ENCODE results near the gene SPCS1. TPM values are rescaled to one million over a fixed set of nuclear protein-coding genes. Genes with fewer than 3 reads are reported as not detected.

Gene SPCS1
- total RNA-seq, 1 experiment from 2014 or later = 104 TPM

- Histone ChIP-seq H2AFZ (no peak overlapping the region), H3K36me3 (ENCODE audit: low read depth) (peaks cover 34% of the 10 kb centered on the region)
These were observed 8.9 kb upstream of the SPCS1 start for GRCh38 chr3:52696830-52697631.

GRCh38 chr3:52697632-52697965 lies 8.3 kb upstream of the SPCS1 start:
- BruUV-seq (replicated peaks) = no TSS peak
- Histone ChIP-seq H4K20me1 (ENCODE audit: insufficient read depth) (peaks cover 30% of the 10 kb centered on the region), H2AFZ (no peak overlapping the region), H3K79me2 (ENCODE audit: low read depth) (0 out of 2 replicates have a peak, but pooled peaks cover 7% of the 10 kb centered on the region), H3F3A (ENCODE audit: insufficient read depth, low read depth) (peaks cover 65% of the 10 kb centered on the region), H3K4me3 (no peak overlapping the region), H3K27me3 (ENCODE audit: insufficient read depth, low read depth) (no peaks in the 10 kb centered on the region), H3K9me2 (ENCODE audit: insufficient read depth) (no peaks in the 10 kb centered on the region), H3K9me3 (ENCODE audit: insufficient read depth, low read depth) (no peaks in the 10 kb centered on the region), H3K4me1 (replicated peaks; ENCODE audit: insufficient read depth) (no peaks in the 10 kb centered on the region), H3K27ac (no peak overlapping the region), H3K36me3 (ENCODE audit: low read depth) (peaks cover 31% of the 10 kb centered on the region), H3K4me2 (no peak overlapping the region)
- DNase-seq = no peak
- intact Hi-C loops (cut with micrococcal nuclease; ENCODE audit: unreplicated experiment) = no loop called here
- CTCF ChIA-PET = no interaction called here
- POLR2A ChIA-PET (ENCODE audit: unreplicated experiment) = no interaction called here
- TF ChIP-seq CTCF (conservative IDR thresholded peaks at IDR 0.05) (no peak), EZH2 (IDR thresholded peaks at IDR 0.05; ENCODE audit: low read depth) (no peak)

More at GRCh38 chr3:52696830-52697631, 8.9 kb upstream of the SPCS1 start:
- Histone ChIP-seq H3K4me3 (no peak overlapping the region), H3F3A (ENCODE audit: insufficient read depth, low read depth) (peaks cover 69% of the 10 kb centered on the region), H3K27ac (no peak overlapping the region), H4K20me1 (ENCODE audit: insufficient read depth) (peaks cover 32% of the 10 kb centered on the region), H3K4me2 (no peak overlapping the region), H3K9me3 (ENCODE audit: insufficient read depth, low read depth) (no peaks in the 10 kb centered on the region), H3K9me2 (ENCODE audit: insufficient read depth) (no peaks in the 10 kb centered on the region), H3K79me2 (ENCODE audit: low read depth) (0 out of 2 replicates have a peak, but pooled peaks cover 5% of the 10 kb centered on the region), H3K27me3 (ENCODE audit: insufficient read depth, low read depth) (no peaks in the 10 kb centered on the region), H3K4me1 (replicated peaks; ENCODE audit: insufficient read depth) (no peaks in the 10 kb centered on the region)
- DNase-seq = no peak
- CTCF ChIA-PET = no interaction called here
- POLR2A ChIA-PET (ENCODE audit: unreplicated experiment) = no interaction called here
- BruUV-seq (replicated peaks) = no TSS peak
- intact Hi-C loops (cut with micrococcal nuclease; ENCODE audit: unreplicated experiment) = no loop called here
- TF ChIP-seq CTCF (conservative IDR thresholded peaks at IDR 0.05) = no peak

GRCh38 chr3:52703341-52703740 lies 2.6 kb upstream of the SPCS1 start:
- Histone ChIP-seq H3K9me2 (ENCODE audit: insufficient read depth) (no peaks in the 10 kb centered on the region), H3K79me2 (ENCODE audit: low read depth) (peaks cover 51% of the 10 kb centered on the region), H3K4me2 (no peak overlapping the region), H3K4me1 (replicated peaks; ENCODE audit: insufficient read depth) (peaks cover 22% of the 10 kb centered on the region), H3K36me3 (ENCODE audit: low read depth) (no peaks in the 10 kb centered on the region; the same call in 1 of the 2 replicates), H2AFZ (no peak overlapping the region), H3K27ac (no peak overlapping the region), H3K27me3 (ENCODE audit: insufficient read depth, low read depth) (no peaks in the 10 kb centered on the region), H3F3A (ENCODE audit: insufficient read depth, low read depth) (peaks cover 15% of the 10 kb centered on the region), H3K4me3 (no peak overlapping the region), H4K20me1 (ENCODE audit: insufficient read depth) (no peaks in the 10 kb centered on the region), H3K9me3 (ENCODE audit: insufficient read depth, low read depth) (no peaks in the 10 kb centered on the region)
- ChIA-PET POLR2A (ENCODE audit: unreplicated experiment) (interaction anchor here (0.6 kb wide), 1 partner anchor 343 kb away, joined by 3 read pairs; no protein-coding TSS in a partner anchor), CTCF (no interaction called here)
- BruUV-seq (replicated peaks) = no TSS peak
- intact Hi-C loops (cut with micrococcal nuclease; ENCODE audit: unreplicated experiment) = no loop called here
- TF ChIP-seq CTCF (conservative IDR thresholded peaks at IDR 0.05) = no peak
- no peak for TF ChIP-seq EZH2 (IDR thresholded peaks at IDR 0.05; ENCODE audit: low read depth)
- DNase-seq = no peak
